GM18526 (cell line): ENCODE data around the gene DOCK4.

ENCODE experiments used
- POLR2A ChIP-seq: IDR thresholded peaks from 3 replicates; pipeline ENCODE4 v1.6.1; 2011; ENCODE audit not compliant: insufficient read length; ENCODE audit errors: extremely low read depth

Gene DOCK4

GRCh38 chr7:111763221-111763801 lies 442.9 kb downstream of the DOCK4 start:
- no peak for TF ChIP-seq POLR2A

- no peak for TF ChIP-seq POLR2A
Observed at GRCh38 chr7:111762799-111763198, 443.4 kb downstream of the DOCK4 start.

- no peak for TF ChIP-seq POLR2A
Observed at GRCh38 chr7:111762211-111762610, 444.0 kb downstream of the DOCK4 start.

- TF ChIP-seq POLR2A = no peak
Observed at GRCh38 chr7:111760043-111760442, 446.2 kb downstream of the DOCK4 start.

- TF ChIP-seq POLR2A = no peak
Observed at GRCh38 chr7:111758332-111758731, 447.9 kb downstream of the DOCK4 start.

GRCh38 chr7:111756687-111757178 lies 449.5 kb downstream of the DOCK4 start:
- TF ChIP-seq POLR2A = no peak

GRCh38 chr7:111755383-111755782 lies 450.8 kb downstream of the DOCK4 start:
- TF ChIP-seq POLR2A = no peak

GRCh38 chr7:111753968-111754367 lies 452.2 kb downstream of the DOCK4 start:
- TF ChIP-seq POLR2A = no peak

GRCh38 chr7:111752022-111752582 lies 454.1 kb downstream of the DOCK4 start:
- no peak for TF ChIP-seq POLR2A

GRCh38 chr7:111750878-111751277 lies 455.3 kb downstream of the DOCK4 start:
- TF ChIP-seq POLR2A = no peak

GRCh38 chr7:111750228-111750627 lies 456.0 kb downstream of the DOCK4 start:
- TF ChIP-seq POLR2A = no peak

- no peak for TF ChIP-seq POLR2A
Observed at GRCh38 chr7:111749625-111750024, 456.6 kb downstream of the DOCK4 start.

- TF ChIP-seq POLR2A = no peak
Observed at GRCh38 chr7:111747718-111748117, 458.5 kb downstream of the DOCK4 start.

- TF ChIP-seq POLR2A = no peak
Observed at GRCh38 chr7:111746950-111747349, 459.2 kb downstream of the DOCK4 start.

- no peak for TF ChIP-seq POLR2A
Observed at GRCh38 chr7:111744501-111745155, 461.6 kb downstream of the DOCK4 start.

GRCh38 chr7:111743244-111743847 lies 462.9 kb downstream of the DOCK4 start:
- no peak for TF ChIP-seq POLR2A
